ENCODE measurements around the gene PAPSS2.

The PAPSS2 gene

GRCh38 chr10:87668324-87669074 lies 8.8 kb downstream of the PAPSS2 start:
- H3K27ac ChIP-seq, result no peak overlapping the region
- no peak for DNase-seq (ENCODE audit: low read depth, low spot score)

- no peak for DNase-seq (ENCODE audit: low read depth, low spot score)
- H3K27ac ChIP-seq, result no peak overlapping the region
Observed at GRCh38 chr10:87669752-87670151, 10.1 kb downstream of the PAPSS2 start.

- no peak for DNase-seq (ENCODE audit: low read depth, low spot score)
- no peak overlapping the region for H3K27ac ChIP-seq
Observed at GRCh38 chr10:87670586-87670985, 10.9 kb downstream of the PAPSS2 start.

GRCh38 chr10:87671139-87671815 lies 11.6 kb downstream of the PAPSS2 start:
- no peak for DNase-seq (ENCODE audit: low read depth, low spot score)
- no peak overlapping the region for H3K27ac ChIP-seq

GRCh38 chr10:87672551-87672950 lies 12.9 kb downstream of the PAPSS2 start:
- H3K27ac ChIP-seq, result no peak overlapping the region
- no peak for DNase-seq (ENCODE audit: low read depth, low spot score)

- H3K27ac ChIP-seq, result no peak overlapping the region
- no peak for DNase-seq (ENCODE audit: low read depth, low spot score)
Observed at GRCh38 chr10:87674943-87675342, 15.3 kb downstream of the PAPSS2 start.

- no peak overlapping the region for H3K27ac ChIP-seq
- peak; percentile 29 for DNase-seq (ENCODE audit: low read depth, low spot score)
Observed at GRCh38 chr10:87675396-87676376, 16.0 kb downstream of the PAPSS2 start.

GRCh38 chr10:87677595-87677994 lies 17.9 kb downstream of the PAPSS2 start:
- DNase-seq (ENCODE audit: low read depth, low spot score), result no peak
- H3K27ac ChIP-seq, result no peak overlapping the region

GRCh38 chr10:87678302-87678701 lies 18.6 kb downstream of the PAPSS2 start:
- H3K27ac ChIP-seq, result no peak overlapping the region
- no peak for DNase-seq (ENCODE audit: low read depth, low spot score)

GRCh38 chr10:87683356-87683755 lies 23.7 kb downstream of the PAPSS2 start:
- no peak for DNase-seq (ENCODE audit: low read depth, low spot score)

GRCh38 chr10:87684001-87684638 lies 24.4 kb downstream of the PAPSS2 start:
- DNase-seq (ENCODE audit: low read depth, low spot score), result no peak
- no peak overlapping the region for H3K27ac ChIP-seq

More at GRCh38 chr10:87683356-87683755, 23.7 kb downstream of the PAPSS2 start:
- no peak overlapping the region for H3K27ac ChIP-seq

- DNase-seq (ENCODE audit: low read depth, low spot score), result no peak
- no peak overlapping the region for H3K27ac ChIP-seq
Observed at GRCh38 chr10:87685832-87686574, 26.3 kb downstream of the PAPSS2 start.

- no peak overlapping the region for H3K27ac ChIP-seq
- DNase-seq (ENCODE audit: low read depth, low spot score), result peak; percentile 10
Observed at GRCh38 chr10:87691506-87692070, 31.9 kb downstream of the PAPSS2 start.

- DNase-seq (ENCODE audit: low read depth, low spot score), result no peak
Observed at GRCh38 chr10:87692956-87693484, 33.3 kb downstream of the PAPSS2 start.

GRCh38 chr10:87694011-87694794 lies 34.5 kb downstream of the PAPSS2 start:
- DNase-seq (ENCODE audit: low read depth, low spot score), result no peak

More at GRCh38 chr10:87692956-87693484, 33.3 kb downstream of the PAPSS2 start:
- no peak overlapping the region for H3K27ac ChIP-seq

GRCh38 chr10:87695074-87695473 lies 35.4 kb downstream of the PAPSS2 start:
- DNase-seq (ENCODE audit: low read depth, low spot score), result no peak
- H3K27ac ChIP-seq, result no peak overlapping the region

More at GRCh38 chr10:87694011-87694794, 34.5 kb downstream of the PAPSS2 start:
- no peak overlapping the region for H3K27ac ChIP-seq

- no peak overlapping the region for H3K27ac ChIP-seq
Observed at GRCh38 chr10:87696922-87697745, 37.5 kb downstream of the PAPSS2 start.

More at GRCh38 chr10:87696922-87697745, 37.5 kb downstream of the PAPSS2 start:
- no peak for DNase-seq (ENCODE audit: low read depth, low spot score)
